GM13977 (cell line): ENCODE measurements around the gene GPRIN1.

Source experiments
- DNase-seq: peaks from one replicate; pipeline ENCODE4 v3.0.0; 2012; ENCODE audit warnings: low spot score
- in situ Hi-C: fragments of 300-500 bp; cut with MboI; formaldehyde crosslinking; loops from one replicate; pipeline ENCODE4 v1.12.0; 2022; ENCODE audit warnings: low sequenced_read_pairs, low pct_unique_long_range_greater_than_20kb, mixed read lengths, inconsistent platforms; ENCODE audit not compliant: unreplicated experiment
- TF ChIP-seq, protein P1 (sequence below): IDR thresholded peaks from 2 replicates; pipeline ENCODE4 v1.5.1; 2012; ENCODE audit warnings: mild to moderate bottlenecking, control low read depth; ENCODE audit not compliant: insufficient read depth; ENCODE audit errors: extremely low read depth, missing control alignments

GPRIN1 gene

DNA sequence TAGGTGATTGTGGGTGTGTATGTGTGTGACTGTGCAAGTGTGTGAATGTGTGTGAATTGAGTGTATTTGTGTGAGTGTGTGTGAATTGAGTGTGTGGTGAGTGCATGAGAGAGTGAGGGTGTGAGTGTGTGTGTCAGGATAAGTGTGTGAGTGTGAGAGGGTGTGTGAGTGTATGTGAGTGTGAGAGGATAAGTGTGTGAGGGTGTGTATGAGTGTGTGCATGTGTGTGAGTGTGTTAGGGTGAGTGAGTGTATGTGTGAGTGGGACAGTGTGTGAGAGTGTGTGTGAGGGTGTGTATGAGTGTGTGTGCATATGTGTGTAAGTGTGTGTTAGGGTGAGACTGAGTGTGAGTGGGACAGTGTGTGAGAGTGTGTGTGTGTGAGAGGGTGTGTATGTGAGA, 21.7 kb downstream of the GPRIN1 start:
- TF ChIP-seq, protein P1, sequence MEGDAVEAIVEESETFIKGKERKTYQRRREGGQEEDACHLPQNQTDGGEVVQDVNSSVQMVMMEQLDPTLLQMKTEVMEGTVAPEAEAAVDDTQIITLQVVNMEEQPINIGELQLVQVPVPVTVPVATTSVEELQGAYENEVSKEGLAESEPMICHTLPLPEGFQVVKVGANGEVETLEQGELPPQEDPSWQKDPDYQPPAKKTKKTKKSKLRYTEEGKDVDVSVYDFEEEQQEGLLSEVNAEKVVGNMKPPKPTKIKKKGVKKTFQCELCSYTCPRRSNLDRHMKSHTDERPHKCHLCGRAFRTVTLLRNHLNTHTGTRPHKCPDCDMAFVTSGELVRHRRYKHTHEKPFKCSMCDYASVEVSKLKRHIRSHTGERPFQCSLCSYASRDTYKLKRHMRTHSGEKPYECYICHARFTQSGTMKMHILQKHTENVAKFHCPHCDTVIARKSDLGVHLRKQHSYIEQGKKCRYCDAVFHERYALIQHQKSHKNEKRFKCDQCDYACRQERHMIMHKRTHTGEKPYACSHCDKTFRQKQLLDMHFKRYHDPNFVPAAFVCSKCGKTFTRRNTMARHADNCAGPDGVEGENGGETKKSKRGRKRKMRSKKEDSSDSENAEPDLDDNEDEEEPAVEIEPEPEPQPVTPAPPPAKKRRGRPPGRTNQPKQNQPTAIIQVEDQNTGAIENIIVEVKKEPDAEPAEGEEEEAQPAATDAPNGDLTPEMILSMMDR, result no peak
- DNase-seq, result no peak
- in situ Hi-C loops, result loop anchor here (25.0 kb wide), 1 partner anchor 851 kb away; no protein-coding TSS in a partner anchor

DNA sequence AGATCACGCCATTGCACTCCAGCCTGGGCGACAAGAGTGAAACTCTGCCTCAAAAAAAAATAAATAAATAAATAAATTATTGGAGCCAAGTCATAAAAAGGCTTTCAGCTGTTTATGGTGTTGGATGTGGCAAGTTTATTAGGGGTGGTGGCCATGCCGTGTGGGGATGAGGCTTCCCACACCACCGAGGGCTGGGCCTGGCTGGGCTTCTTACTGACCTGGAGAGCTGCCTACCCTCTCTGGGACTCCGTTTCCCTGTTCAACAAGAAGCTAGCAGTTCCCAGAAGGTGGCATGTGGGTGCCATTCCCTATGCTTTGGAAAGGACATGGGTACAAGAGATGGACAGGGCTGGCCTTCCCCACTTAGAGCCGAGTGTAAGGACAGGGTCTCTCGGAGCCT, 22.6 kb downstream of the GPRIN1 start:
- DNase-seq, result no peak
- TF ChIP-seq, protein P1, result no peak
- in situ Hi-C loops, result loop anchor here (25.0 kb wide), 1 partner anchor 850 kb away; no protein-coding TSS in a partner anchor

DNA sequence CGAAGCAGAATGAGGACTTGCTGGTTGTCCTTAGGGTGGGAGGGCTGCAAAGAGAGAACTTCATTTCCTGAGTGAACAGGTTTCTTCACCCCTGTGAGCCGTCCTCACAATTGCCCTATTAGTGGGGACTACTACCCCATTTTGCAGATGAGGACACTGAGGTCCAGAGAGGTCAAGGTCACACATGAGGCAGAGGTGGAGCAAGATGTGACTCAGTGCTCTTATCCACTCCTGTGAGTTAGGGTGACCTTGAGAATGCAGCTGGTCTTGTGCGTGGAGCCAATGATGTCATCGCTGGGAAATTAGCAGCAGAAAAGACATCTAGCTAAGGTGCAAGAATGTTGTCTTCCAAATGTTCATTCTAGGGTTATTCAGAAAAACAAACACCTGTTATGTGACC, 26.9 kb downstream of the GPRIN1 start:
- in situ Hi-C loops, result loop anchor here (25.0 kb wide), 1 partner anchor 846 kb away; no protein-coding TSS in a partner anchor
- TF ChIP-seq, protein P1, result no peak
- DNase-seq, result no peak

DNA sequence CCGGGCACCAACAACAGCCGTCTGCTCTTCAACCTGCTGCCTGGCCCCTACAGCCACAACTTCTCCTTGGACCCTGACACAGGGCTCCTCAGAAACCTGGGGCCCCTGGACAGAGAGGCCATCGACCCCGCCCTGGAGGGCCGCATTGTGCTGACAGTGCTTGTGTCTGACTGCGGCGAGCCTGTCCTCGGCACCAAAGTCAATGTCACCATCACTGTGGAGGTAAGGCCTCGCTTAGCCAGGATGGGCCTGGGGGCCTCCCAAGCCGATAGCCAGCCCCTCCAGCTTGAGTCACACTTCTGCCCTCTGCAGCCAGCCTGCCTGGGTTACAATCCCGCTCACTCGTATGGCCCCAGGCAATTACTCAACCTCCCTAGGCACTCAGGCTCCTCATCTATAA, 28.6 kb downstream of the GPRIN1 start:
- TF ChIP-seq, protein P1, result no peak
- in situ Hi-C loops, result loop anchor here (25.0 kb wide), 1 partner anchor 844 kb away; no protein-coding TSS in a partner anchor
- no peak for DNase-seq

DNA sequence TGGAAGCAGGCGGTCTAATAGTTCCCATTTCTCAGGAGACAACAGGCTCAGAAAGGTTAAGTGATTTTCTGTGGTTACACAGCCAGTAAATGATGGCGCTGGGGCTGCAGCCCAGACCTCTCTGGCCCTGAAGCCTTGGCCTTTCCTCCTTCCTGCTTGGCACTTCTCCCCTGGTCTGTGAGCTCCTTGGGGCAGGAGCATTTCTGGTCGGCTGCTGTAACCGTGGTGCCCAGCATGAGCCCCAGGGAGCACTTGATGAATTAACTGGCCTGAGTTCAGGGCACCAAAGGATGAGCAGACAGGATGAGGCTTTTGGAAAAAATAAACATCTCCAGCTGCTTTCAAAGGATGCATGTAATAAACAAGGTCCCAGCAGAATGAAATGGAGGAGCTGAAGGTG, 30.6 kb downstream of the GPRIN1 start:
- DNase-seq, result no peak
- TF ChIP-seq, protein P1, result no peak
- in situ Hi-C loops, result loop anchor here (25.0 kb wide), 1 partner anchor 842 kb away; no protein-coding TSS in a partner anchor

DNA sequence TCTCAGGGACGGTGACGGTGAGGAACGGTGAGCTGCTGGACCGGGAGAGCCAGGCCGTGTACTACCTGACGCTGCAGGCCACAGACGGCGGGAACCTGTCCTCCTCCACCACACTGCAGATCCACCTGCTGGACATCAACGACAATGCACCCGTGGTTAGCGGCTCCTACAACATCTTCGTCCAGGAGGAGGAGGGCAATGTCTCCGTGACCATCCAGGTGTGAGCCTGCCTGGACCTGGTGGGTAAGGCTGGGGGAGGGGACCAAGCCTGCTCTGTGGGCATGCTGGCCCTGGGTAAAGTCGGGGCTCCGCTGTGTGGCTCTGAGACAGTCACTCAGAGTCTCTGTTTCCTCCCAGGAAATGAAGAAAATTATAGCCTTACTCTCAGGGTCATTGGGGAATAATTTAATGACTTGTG, 31.6 kb downstream of the GPRIN1 start:
- TF ChIP-seq, protein P1, result peak; percentile 41

More for the DNA sequence above, 31.6 kb downstream of the GPRIN1 start:
- peak; percentile 68 for DNase-seq
- in situ Hi-C loops, result loop anchor here (25.0 kb wide), 1 partner anchor 841 kb away; no protein-coding TSS in a partner anchor
